Activated CD4-positive, alpha-beta T cell treated with anti-CD3 and anti-CD28 coated beads, Interleukin-2, amount 50 U/mL, for 24 hours (primary cell): ENCODE results near the gene EMC6.
"Not testable (repeated sequence)": the region's sequence is repeated elsewhere in the genome, so short reads cannot be mapped to it uniquely, and the experiment has no call there.

Source experiments
- DNase-seq, 2 donors: peaks; one replicate each; pipeline ENCODE4 v3.0.0-alpha.2; 2020; ENCODE audit warnings: low read depth in 1 of 2, low spot score in 1 of 2

Gene EMC6

GRCh38 chr17:3704931-3705717 is 36.5 kb downstream of the EMC6 start:
- no peak for DNase-seq

GRCh38 chr17:3705718-3705984 is 37.0 kb downstream of the EMC6 start:
- DNase-seq: not testable (repeated sequence)

GRCh38 chr17:3708366-3708765 is 39.8 kb downstream of the EMC6 start:
- DNase-seq: no peak

- DNase-seq: peak in 1 of 2 donors; percentile 83
Measured at GRCh38 chr17:3710951-3711383, 42.4 kb downstream of the EMC6 start.

- DNase-seq: no peak
Measured at GRCh38 chr17:3712811-3713463, 44.3 kb downstream of the EMC6 start.

GRCh38 chr17:3715296-3715695 is 46.7 kb downstream of the EMC6 start:
- DNase-seq: no peak

GRCh38 chr17:3718201-3718600 is 49.6 kb downstream of the EMC6 start:
- no peak for DNase-seq

GRCh38 chr17:3719265-3719664 is 50.7 kb downstream of the EMC6 start:
- no peak for DNase-seq
